K562 (cell line): ENCODE measurements around the gene COL4A1. TPM values are rescaled to one million over a fixed set of nuclear protein-coding genes. Genes with fewer than 3 reads are reported as not detected.
A peak's percentile ranks its signal among the peaks of the same experiment; 100 is the strongest.

Experiments
- ATAC-seq: fragments of 200-7000 bp; cut with Tn5 transposase; 3 replicates; pipeline ENCODE4 v1.9.1; 2020; ENCODE audit warnings: moderate library complexity
- BruUV-seq: library from RNA; stranded (reverse); fragments of 400-500 nt; replicated peaks from 2 replicates; lab custom pipeline; 2021; lab: Mats Ljungman, UMichigan
- CTCF ChIA-PET: fragments of 300-600 bp; formaldehyde crosslinking; extraction: SDS; loops from one replicate; lab custom pipeline; 2021; ENCODE audit warnings: low intra/inter-chr PET ratio; lab: Yijun Ruan, JAX
- POLR2A ChIA-PET: fragments of 300-600, 350-650 bp; sonication (Branson Sonifier 250); formaldehyde crosslinking; extraction: SDS; loops from one replicate; lab custom pipeline; 2021; ENCODE audit warnings: antibody characterized with exemption, inconsistent platforms; lab: Yijun Ruan, JAX
- DNase-seq, 4 experiments: peaks; one replicate each; pipeline versions ENCODE4 v3.0.0 to v3.0.0-alpha.2; 2011 to 2018; ENCODE audit warnings: low spot score in 3 of 4, mixed read lengths in 3 of 4; ENCODE audit errors: extremely low read depth in 1 of 4
- FAIRE-seq: peaks from 2 replicates; lab custom pipeline; 2011; peaks lifted over from hg19 to GRCh38; lab: Jason Lieb, UNC
- H2AFZ ChIP-seq: 2 replicates; pipeline ENCODE4 v1.6.0; 2011; ENCODE audit warnings: low read depth, low read length, control low read depth, inconsistent platforms
- H3K27ac ChIP-seq: fragments of 200-600 bp; 3 replicates; pipeline ENCODE4 v1.8.0; 2011; ENCODE audit warnings: low read depth, mild to moderate bottlenecking, control low read depth, inconsistent platforms, low read length, moderate library complexity, mixed read lengths; ENCODE audit errors: extremely low read depth
- H3K27me3 ChIP-seq, 2 experiments: fragments of 300-600 bp in 1 of 2; 2 replicates in 1 of 2; 3 replicates in 1 of 2; pipeline versions ENCODE4 v1.6.0 to v1.8.0; 2011; ENCODE audit warnings: inconsistent platforms in 2 of 2, low read length in 2 of 2, mild to moderate bottlenecking in 1 of 2, mixed read lengths in 1 of 2, moderate library complexity in 1 of 2; ENCODE audit not compliant: control insufficient read depth in 2 of 2, insufficient read depth in 2 of 2
- H3K36me3 ChIP-seq: fragments of 300-600 bp; 3 replicates; pipeline ENCODE4 v1.8.0; 2011; ENCODE audit warnings: mild to moderate bottlenecking, low read length, inconsistent platforms; ENCODE audit not compliant: control insufficient read depth, insufficient read depth
- H3K4me1 ChIP-seq, 2 experiments: fragments of 200-600 bp in 1 of 2; replicated peaks in 1 of 2; 2 replicates in 1 of 2; 3 replicates in 1 of 2; pipeline versions ENCODE4 v1.5.1 to v1.8.0; 2011; ENCODE audit warnings: inconsistent platforms in 2 of 2, low read length in 2 of 2, mild to moderate bottlenecking in 1 of 2, mixed read lengths in 1 of 2, moderate library complexity in 1 of 2; ENCODE audit not compliant: control insufficient read depth in 2 of 2, insufficient read depth in 2 of 2
- H3K4me2 ChIP-seq: 2 replicates; pipeline ENCODE4 v1.6.1; 2011; ENCODE audit warnings: low read length, control low read depth, inconsistent platforms, mixed read lengths; ENCODE audit not compliant: insufficient read depth
- H3K4me3 ChIP-seq: fragments of 200-600 bp; sonication (generic), shearing (Covaris generic); 2 replicates; pipeline ENCODE4 v1.5.1; 2016; ENCODE audit warnings: control low read depth, inconsistent platforms
- H3K79me2 ChIP-seq: fragments of 200-600 bp; 3 replicates; pipeline ENCODE4 v1.8.0; 2011; ENCODE audit warnings: low read length, inconsistent platforms; ENCODE audit not compliant: control insufficient read depth, insufficient read depth
- H3K9ac ChIP-seq, 2 experiments: 2 replicates each; pipeline versions ENCODE4 v1.6.0 to v1.6.1; 2011; ENCODE audit warnings: low read depth in 2 of 2, low read length in 2 of 2, control low read depth in 1 of 2, inconsistent platforms in 1 of 2, mild to moderate bottlenecking in 1 of 2, mixed read lengths in 1 of 2; ENCODE audit not compliant: insufficient read depth in 1 of 2
- H3K9me1 ChIP-seq: one replicate; pipeline ENCODE4 v1.6.0; 2011; ENCODE audit warnings: inconsistent platforms, mild to moderate bottlenecking, low read length, moderate library complexity; ENCODE audit not compliant: control insufficient read depth, insufficient read depth
- H3K9me3 ChIP-seq: replicated peaks from 2 replicates; pipeline ENCODE4 v1.5.1; 2011; ENCODE audit warnings: low read depth, low read length, inconsistent platforms; ENCODE audit not compliant: control insufficient read depth, insufficient read depth
- H4K20me1 ChIP-seq: replicated peaks from 2 replicates; pipeline ENCODE4 v1.6.1; 2011; ENCODE audit warnings: low read length, inconsistent platforms, mixed read lengths; ENCODE audit not compliant: control insufficient read depth, insufficient read depth
- GABPA ChIP-seq: fragments of 200-800 bp; sonication (Bioruptor generic); conservative IDR thresholded peaks from 2 replicates; pipeline ENCODE4 v1.6.1; 2016; ENCODE audit warnings: low read depth, missing genetic modification characterization, missing compliant biosample characterization
- MAFG ChIP-seq: fragments of 450-650 bp; conservative IDR thresholded peaks from 2 replicates; pipeline ENCODE4 v1.6.1; 2016; ENCODE audit warnings: missing genetic modification characterization, missing compliant biosample characterization
- NR2C2 ChIP-seq, 2 experiments: fragments of 200-800 bp in 1 of 2; sonication (Bioruptor generic) in 1 of 2; sonication (generic) in 1 of 2; formaldehyde crosslinking in 1 of 2; IDR thresholded peaks; 2 replicates each; pipeline versions ENCODE4 v1.6.1 to v1.8.0; 2016 to 2022; ENCODE audit warnings: mild to moderate bottlenecking in 1 of 2, missing compliant biosample characterization in 1 of 2, missing genetic modification characterization in 1 of 2, missing genetic modification reagents in 1 of 2
- PHTF2 ChIP-seq: fragments of 250-450 bp; sonication (Bioruptor Pico); IDR thresholded peaks from 2 replicates; pipeline ENCODE4 v1.5.0; 2021; ENCODE audit warnings: mild to moderate bottlenecking
- TAL1 ChIP-seq: fragments of 450-650 bp; IDR thresholded peaks from 2 replicates; pipeline ENCODE4 v1.6.1; 2016; ENCODE audit warnings: mild to moderate bottlenecking
- WGBS: fragments of 100-300 bp; shearing (Covaris generic); methylation state at CpG from one replicate; pipeline ENCODE4 v1.1.6; 2016; ENCODE audit warnings: low coverage, mixed read lengths; ENCODE audit not compliant: insufficient coverage; ENCODE audit errors: missing lambda C conversion rate; 5-methylcytosine and 5-hydroxymethylcytosine counted together
- in situ Hi-C: fragments of 300-500 bp; cut with MboI; formaldehyde crosslinking; loops from 4 replicates; pipeline ENCODE4 v1.15.0; 2018; ENCODE audit warnings: inconsistent platforms, mixed read lengths
- intact Hi-C: fragments of 100-400 bp; cut with micrococcal nuclease; formaldehyde crosslinking; loops from 2 replicates; pipeline ENCODE4 v1.14.2; 2022
- polyA plus RNA-seq, 8 experiments: library from polyadenylated mRNA; depleted of rRNA in 4 of 8; stranded (reverse) in 5 of 8; unstranded in 3 of 8; fragments of >200 nt; fragmentation: Nextera tagmentation in 2 of 8; fragmentation: Illumina TruSeq in 1 of 8; extraction: Ambion mirVana in 2 of 8; extraction: Trizol in 1 of 8; gene quantifications; 2 replicates each; pipeline versions ENCODE4 v1.2.1 to v1.2.3, GENCODE V29; 2011 to 2014; ENCODE audit warnings: inconsistent platforms in 1 of 8, missing spikeins in 1 of 8
- total RNA-seq, 7 experiments: library from RNA; depleted of rRNA in 6 of 7; stranded (reverse); fragments of >200 nt in 6 of 7; fragmentation: Illumina TruSeq in 2 of 7; extraction: Trizol in 2 of 7; gene quantifications; 2 replicates each; pipeline versions ENCODE4 v1.2.1 to v1.2.3, GENCODE V29; 2011 to 2021; ENCODE audit warnings: low replicate concordance in 1 of 7
- TF ChIP-seq, protein P1 (sequence below): fragments of 450-650 bp; conservative IDR thresholded peaks from 2 replicates; pipeline ENCODE4 v1.6.1; 2016; ENCODE audit warnings: missing genetic modification characterization, low read depth, mild to moderate bottlenecking, control low read depth, missing compliant biosample characterization
- TF ChIP-seq, protein P2 (sequence below): fragments of 250-450 bp; sonication (Bioruptor Pico); IDR thresholded peaks from 2 replicates; pipeline ENCODE4 v1.4.0; 2020
- TF ChIP-seq, protein P3 (sequence below), 2 experiments: fragments of 450-650 bp; IDR thresholded peaks; 2 replicates each; pipeline ENCODE4 v1.6.1; 2016

COL4A1 gene
- total and polyA plus RNA-seq, 9 of the 15 experiments (the other 6 are each of a cell fraction or from before 2014, with no cell fraction given) = 0.35 TPM; not detected in 8

DNA sequence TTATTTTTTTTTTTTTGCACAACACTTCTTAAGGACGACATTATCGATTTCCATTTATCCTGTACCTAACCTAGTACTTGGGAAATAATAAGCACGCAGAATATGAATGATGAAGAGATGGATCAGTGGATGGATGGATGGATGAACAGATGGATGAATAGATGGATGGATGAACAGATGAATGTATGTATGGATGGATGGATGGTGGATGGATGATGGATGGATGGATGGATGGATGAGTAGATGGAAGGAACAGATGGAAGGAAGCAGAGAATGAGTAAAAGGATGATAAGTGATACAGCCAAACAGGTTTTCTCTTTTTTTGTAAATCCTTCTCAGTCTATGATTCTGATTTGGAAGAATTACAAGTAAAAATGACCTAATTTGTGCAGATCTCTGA, 166.9 kb downstream of the COL4A1 start (continued):
- TF ChIP-seq, protein P1, sequence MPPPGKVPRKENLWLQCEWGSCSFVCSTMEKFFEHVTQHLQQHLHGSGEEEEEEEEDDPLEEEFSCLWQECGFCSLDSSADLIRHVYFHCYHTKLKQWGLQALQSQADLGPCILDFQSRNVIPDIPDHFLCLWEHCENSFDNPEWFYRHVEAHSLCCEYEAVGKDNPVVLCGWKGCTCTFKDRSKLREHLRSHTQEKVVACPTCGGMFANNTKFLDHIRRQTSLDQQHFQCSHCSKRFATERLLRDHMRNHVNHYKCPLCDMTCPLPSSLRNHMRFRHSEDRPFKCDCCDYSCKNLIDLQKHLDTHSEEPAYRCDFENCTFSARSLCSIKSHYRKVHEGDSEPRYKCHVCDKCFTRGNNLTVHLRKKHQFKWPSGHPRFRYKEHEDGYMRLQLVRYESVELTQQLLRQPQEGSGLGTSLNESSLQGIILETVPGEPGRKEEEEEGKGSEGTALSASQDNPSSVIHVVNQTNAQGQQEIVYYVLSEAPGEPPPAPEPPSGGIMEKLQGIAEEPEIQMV (tag) = no peak

DNA sequence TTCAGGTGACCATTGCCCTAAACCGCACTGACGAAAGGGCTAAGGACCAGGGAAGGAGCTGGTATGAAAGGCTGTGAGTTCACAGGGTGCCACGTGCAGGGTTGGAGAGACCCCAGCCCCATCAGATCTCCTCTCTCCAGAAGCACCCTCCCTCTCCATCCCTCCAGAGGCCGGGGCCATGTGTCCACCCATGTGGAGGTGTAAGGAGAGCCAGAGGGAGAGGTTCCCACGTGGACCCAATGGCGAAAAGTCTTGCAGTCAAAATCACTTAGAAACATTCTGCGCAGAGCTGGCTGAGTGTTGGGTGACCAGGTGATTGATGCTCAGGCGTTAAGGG, 168.3 kb downstream of the COL4A1 start:
- intact Hi-C loops = no loop called here
- no peak overlapping the region for H3K27ac ChIP-seq
- no peak for FAIRE-seq
- CTCF ChIA-PET = no interaction called here
- peak overlapping the region; percentile 66; the same call in 1 of the 2 replicates for H2AFZ ChIP-seq
- DNase-seq = no peak
- peak overlapping the region; percentile 41 for H3K4me3 ChIP-seq
- ATAC-seq = no peak; the same call in 2 of the 3 replicates
- no TSS peak for BruUV-seq
- in situ Hi-C loops = no loop called here
- no peaks in the 10 kb centered on the region for H3K79me2 ChIP-seq
- TF ChIP-seq NR2C2 (CRISPR knock-in tag; IDR thresholded peaks at IDR 0.05) = no peak
- 0 out of 2 replicates have a peak, but pooled peaks have one; percentile 16 for TF ChIP-seq NR2C2 (tag; IDR thresholded peaks at IDR 0.05)
- TF ChIP-seq, protein P2, sequence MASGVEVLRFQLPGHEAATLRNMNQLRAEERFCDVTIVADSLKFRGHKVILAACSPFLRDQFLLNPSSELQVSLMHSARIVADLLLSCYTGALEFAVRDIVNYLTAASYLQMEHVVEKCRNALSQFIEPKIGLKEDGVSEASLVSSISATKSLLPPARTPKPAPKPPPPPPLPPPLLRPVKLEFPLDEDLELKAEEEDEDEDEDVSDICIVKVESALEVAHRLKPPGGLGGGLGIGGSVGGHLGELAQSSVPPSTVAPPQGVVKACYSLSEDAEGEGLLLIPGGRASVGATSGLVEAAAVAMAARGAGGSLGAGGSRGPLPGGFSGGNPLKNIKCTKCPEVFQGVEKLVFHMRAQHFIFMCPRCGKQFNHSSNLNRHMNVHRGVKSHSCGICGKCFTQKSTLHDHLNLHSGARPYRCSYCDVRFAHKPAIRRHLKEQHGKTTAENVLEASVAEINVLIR = no peak
- TF ChIP-seq, protein P3, sequence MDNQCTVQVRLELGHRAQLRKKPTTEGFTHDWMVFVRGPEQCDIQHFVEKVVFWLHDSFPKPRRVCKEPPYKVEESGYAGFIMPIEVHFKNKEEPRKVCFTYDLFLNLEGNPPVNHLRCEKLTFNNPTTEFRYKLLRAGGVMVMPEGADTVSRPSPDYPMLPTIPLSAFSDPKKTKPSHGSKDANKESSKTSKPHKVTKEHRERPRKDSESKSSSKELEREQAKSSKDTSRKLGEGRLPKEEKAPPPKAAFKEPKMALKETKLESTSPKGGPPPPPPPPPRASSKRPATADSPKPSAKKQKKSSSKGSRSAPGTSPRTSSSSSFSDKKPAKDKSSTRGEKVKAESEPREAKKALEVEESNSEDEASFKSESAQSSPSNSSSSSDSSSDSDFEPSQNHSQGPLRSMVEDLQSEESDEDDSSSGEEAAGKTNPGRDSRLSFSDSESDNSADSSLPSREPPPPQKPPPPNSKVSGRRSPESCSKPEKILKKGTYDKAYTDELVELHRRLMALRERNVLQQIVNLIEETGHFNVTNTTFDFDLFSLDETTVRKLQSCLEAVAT (IDR thresholded peaks at IDR 0.05) = no peak
- TF ChIP-seq TAL1 = no peak
- TF ChIP-seq PHTF2 (CRISPR knock-in tag) = no peak
- peak; percentile 13; the same call in 1 of the 2 replicates for TF ChIP-seq GABPA (tag)
- TF ChIP-seq MAFG (tag) = no peak
- TF ChIP-seq, all 486 proteins: peak for 2
- Histone ChIP-seq H3K9ac (no peak overlapping the region; a peak in 1 of 4 replicates), H3K36me3 (no peaks in the 10 kb centered on the region), H3K4me1 (peaks cover 2 to 9% of the 10 kb centered on the region in 2 experiments; a peak in 3 of 5 replicates), H3K4me2 (peak overlapping the region; percentile 73), H3K9me3 (no peaks in the 10 kb centered on the region), H3K27me3 (peaks cover 0 to 18% of the 10 kb centered on the region in 2 experiments; a peak in 2 of 5 replicates), H3K9me1 (no peaks in the 10 kb centered on the region), H4K20me1 (no peaks in the 10 kb centered on the region)
- 13% methylated on average over 3 of the region's 8 CpGs for WGBS
- POLR2A ChIA-PET = interaction anchor here (0.6 kb wide), 1 partner anchor 15 kb away, joined by 3 read pairs; no protein-coding TSS in a partner anchor
